BJ (cell line): ENCODE measurements around the gene INHA. TPM values are rescaled to one million over a fixed set of nuclear protein-coding genes. Genes with fewer than 3 reads are reported as not detected.

ENCODE experiments used
- CTCF ChIA-PET: fragments of 350-600 bp; formaldehyde crosslinking; extraction: SDS; loops from one replicate; lab custom pipeline; 2021; ENCODE audit warnings: antibody characterized with exemption, inconsistent platforms; lab: Yijun Ruan, JAX
- POLR2A ChIA-PET: fragments of 300-600 bp; sonication (Branson Sonifier 250); formaldehyde crosslinking; extraction: SDS; loops from one replicate; lab custom pipeline; 2021; ENCODE audit warnings: antibody characterized with exemption; lab: Charles Lee
- DNase-seq: peaks from one replicate; pipeline ENCODE4 v3.0.0-alpha.2; 2011; ENCODE audit warnings: low read depth
- H3K27me3 ChIP-seq: 2 replicates; pipeline ENCODE4 v1.6.0; 2011; ENCODE audit warnings: low read length; ENCODE audit not compliant: control insufficient read depth, insufficient read depth
- H3K36me3 ChIP-seq: 2 replicates; pipeline ENCODE4 v1.5.1; 2011; ENCODE audit warnings: low read length; ENCODE audit not compliant: control insufficient read depth, insufficient read depth
- H3K4me3 ChIP-seq: 2 replicates; pipeline ENCODE4 v1.5.1; 2011; ENCODE audit warnings: low read depth, mild to moderate bottlenecking, control low read depth, low read length
- polyA plus RNA-seq: library from polyadenylated mRNA; depleted of rRNA; stranded (reverse); fragments of >200 nt; gene quantifications from 2 replicates; pipeline ENCODE4 v1.2.3, GENCODE V29; 2011
- TF ChIP-seq, protein P1 (sequence below): IDR thresholded peaks from 2 replicates; pipeline ENCODE4 v1.5.1; 2011; ENCODE audit warnings: low read depth, mild to moderate bottlenecking, control low read depth, inconsistent platforms, low read length, moderate library complexity; ENCODE audit not compliant: insufficient read depth

INHA gene
- polyA plus RNA-seq, 1 experiment: 1.5 TPM

DNA sequence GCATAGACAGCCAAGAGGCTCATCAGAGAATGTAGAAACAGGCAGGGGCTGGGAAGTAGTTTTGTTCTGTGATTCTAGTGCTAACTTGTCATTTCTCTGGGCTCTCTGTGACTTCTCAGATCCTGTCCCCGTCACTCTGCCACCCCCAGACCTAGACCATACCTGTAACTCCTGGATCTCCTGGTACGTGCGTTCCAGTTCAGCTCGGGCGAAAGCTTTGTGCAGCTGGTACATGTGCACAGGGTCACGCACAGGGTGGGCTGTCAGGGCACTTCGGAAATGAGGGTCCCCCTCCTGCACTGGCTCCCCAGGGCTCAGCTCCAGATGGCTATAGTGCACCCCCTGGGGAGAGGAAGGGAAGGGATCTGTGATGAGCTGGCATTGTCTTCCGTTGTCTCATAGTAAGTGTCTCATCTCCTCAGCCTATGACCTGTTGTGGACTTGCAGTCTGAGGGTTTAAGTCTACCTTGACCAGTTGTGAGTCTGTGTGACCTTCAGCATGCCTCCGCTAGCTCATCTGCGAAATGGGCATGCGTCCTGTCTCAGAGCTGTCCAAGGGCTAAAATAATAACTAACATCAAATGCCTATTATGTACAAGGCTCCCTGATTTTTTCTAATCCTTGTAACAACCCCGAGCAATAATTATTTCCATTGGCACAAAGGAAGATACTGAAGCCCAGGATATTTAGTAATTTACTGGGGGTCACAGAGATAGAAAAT, 31.2 kb upstream of the INHA start:
- CTCF ChIA-PET: interaction anchor here (0.8 to 35.2 kb wide), 19 partner anchors 18 to 163 kb away, joined by 3 to 872 read pairs (median 4); partner anchors contain the start of genes ASIC4, DNPEP and GMPPA
- H3K36me3 ChIP-seq: peaks cover 28% of the 10 kb centered on the region
- no peak overlapping the region for H3K4me3 ChIP-seq
- H3K27me3 ChIP-seq: no peaks in the 10 kb centered on the region
- DNase-seq: no peak
- POLR2A ChIA-PET: no interaction called here
- TF ChIP-seq, protein P1, sequence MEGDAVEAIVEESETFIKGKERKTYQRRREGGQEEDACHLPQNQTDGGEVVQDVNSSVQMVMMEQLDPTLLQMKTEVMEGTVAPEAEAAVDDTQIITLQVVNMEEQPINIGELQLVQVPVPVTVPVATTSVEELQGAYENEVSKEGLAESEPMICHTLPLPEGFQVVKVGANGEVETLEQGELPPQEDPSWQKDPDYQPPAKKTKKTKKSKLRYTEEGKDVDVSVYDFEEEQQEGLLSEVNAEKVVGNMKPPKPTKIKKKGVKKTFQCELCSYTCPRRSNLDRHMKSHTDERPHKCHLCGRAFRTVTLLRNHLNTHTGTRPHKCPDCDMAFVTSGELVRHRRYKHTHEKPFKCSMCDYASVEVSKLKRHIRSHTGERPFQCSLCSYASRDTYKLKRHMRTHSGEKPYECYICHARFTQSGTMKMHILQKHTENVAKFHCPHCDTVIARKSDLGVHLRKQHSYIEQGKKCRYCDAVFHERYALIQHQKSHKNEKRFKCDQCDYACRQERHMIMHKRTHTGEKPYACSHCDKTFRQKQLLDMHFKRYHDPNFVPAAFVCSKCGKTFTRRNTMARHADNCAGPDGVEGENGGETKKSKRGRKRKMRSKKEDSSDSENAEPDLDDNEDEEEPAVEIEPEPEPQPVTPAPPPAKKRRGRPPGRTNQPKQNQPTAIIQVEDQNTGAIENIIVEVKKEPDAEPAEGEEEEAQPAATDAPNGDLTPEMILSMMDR: no peak

DNA sequence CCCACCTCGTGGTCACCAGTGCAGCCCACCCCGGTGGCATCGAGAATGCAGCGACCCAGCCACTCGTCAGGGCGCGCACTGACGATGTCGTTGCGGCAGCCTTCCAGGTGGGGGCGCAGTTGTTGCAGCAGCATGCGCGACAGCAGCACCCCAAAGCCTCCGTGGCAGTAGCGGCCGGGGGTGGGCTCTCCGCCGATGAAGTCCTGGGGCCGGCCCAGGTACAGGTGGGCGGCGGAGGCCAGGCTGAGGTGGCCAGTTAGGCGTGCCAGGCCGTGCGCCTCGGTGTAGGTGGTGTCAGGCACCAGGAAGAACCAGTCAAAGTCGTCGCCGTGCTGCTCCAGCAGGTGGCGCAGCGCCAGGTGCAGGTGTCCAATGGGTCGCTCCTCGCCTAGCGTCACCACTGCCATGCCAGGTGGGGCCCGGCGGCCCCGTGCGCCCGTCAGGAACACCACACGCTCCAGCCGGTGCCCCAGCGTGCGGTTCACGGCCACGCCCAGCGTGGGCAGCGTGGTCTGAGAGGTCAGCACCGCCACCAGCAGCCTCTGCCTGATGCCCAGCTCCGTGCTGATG, 30.4 kb upstream of the INHA start:
- CTCF ChIA-PET: interaction anchor here (0.6 to 35.2 kb wide), 28 partner anchors 10 to 193 kb away, joined by 3 to 872 read pairs (median 4); partner anchors contain the start of genes ASIC4, DNPEP, GMPPA and OBSL1
- Histone ChIP-seq H3K36me3 (peaks cover 28% of the 10 kb centered on the region), H3K4me3 (no peak overlapping the region), H3K27me3 (no peaks in the 10 kb centered on the region)
- TF ChIP-seq, protein P1: peak; percentile 82
- POLR2A ChIA-PET: no interaction called here
- DNase-seq: no peak

DNA sequence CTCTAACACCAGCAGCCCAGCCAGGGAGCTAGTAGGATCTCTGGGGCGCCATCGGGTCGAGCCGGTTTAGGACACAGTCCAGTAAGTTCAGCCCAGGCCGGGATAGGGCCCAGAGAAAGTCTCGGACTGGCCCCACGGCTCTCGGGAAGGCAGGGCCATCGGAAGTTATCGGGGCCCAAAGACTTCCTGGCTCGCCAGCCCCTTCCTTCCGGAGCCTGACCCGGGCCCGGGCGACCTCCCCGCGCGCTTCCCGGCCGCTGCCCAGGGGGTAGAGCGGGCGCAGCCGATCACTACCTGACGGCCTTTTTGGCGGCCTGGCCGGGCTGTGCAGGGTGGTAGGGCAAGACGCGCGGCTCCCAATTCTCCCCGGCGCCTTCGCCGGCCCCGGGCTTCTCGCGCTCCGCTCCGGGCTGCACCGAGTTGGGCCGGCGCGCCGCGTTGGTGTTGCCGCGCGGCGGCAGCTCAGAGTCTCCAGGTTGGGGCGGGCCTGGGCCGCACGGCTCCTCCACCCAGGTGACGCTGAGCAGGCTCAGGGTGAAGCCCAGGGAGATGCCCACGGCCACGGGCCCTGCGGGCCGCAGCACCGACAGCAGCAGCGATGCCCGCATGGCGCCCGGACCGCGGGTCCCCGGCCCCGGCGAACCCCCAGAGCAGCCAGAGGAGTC, 29.0 kb upstream of the INHA start:
- no peak for DNase-seq
- ChIA-PET CTCF (interaction anchor here (0.8 to 35.2 kb wide), 13 partner anchors 9 to 156 kb away, joined by 3 to 872 read pairs (median 5); partner anchors contain the start of genes ASIC4, DNPEP, GMPPA and OBSL1), POLR2A (interaction anchor here (0.5 to 0.6 kb wide), 2 partner anchors 21 to 146 kb away, joined by 3 to 4 read pairs; no protein-coding TSS in a partner anchor)
- peaks cover 28% of the 10 kb centered on the region for H3K36me3 ChIP-seq
- TF ChIP-seq, protein P1: no peak
- H3K4me3 ChIP-seq: peak overlapping the region; percentile 84
- no peaks in the 10 kb centered on the region for H3K27me3 ChIP-seq

DNA sequence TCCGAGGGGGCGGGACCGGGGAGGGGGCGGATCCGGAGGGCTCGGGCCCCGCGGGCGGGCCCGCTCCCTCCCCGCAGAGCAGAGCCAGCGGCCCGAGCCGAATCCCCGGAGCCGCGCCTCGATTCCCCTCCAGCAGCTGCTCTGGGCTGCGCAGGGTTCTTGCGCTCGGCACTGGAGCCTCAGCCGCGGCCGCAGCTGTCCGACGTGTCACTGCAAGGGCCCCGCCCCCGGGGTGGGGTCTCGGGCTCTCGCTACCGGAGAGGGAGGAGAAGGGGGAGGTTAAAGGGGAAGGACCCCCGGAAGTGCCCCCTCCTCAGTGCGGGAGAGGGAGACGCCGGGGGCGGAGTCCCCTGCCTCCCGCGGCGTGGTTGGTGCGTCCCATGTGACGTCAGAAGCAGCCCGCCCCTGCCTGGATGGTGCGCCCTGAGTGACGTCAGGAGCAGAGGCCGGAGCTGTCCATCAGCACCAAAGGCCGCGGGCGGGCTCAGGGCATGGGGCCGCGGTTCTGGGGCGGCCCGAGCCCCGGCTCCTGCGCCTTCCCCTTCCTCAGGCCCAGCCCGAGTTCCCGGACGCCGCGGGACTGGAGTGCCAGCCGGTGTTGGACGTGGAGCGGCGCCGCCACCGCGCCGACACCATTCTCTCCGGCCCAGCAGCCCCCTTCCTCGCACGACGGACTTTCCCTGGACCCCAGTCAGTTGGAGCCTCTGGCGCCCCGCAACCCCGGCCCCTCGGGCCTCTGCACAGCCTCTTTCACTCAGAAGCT, 28.3 kb upstream of the INHA start, which contains the start of the genes CHPF and TMEM198:
Gene CHPF, minus strand, starts transcription at position 214 of the 763 bp plus-strand sequence. CDS start 271 bp downstream, outside the sequence.
Gene TMEM198, plus strand, starts transcription at position 433 of the 763 bp plus-strand sequence. CDS start 700 bp downstream, outside the sequence.
- Histone ChIP-seq H3K36me3 (peaks cover 28% of the 10 kb centered on the region), H3K27me3 (no peaks in the 10 kb centered on the region), H3K4me3 (peak within 1 kb of the TSS; percentile 84)
- CTCF ChIA-PET: interaction anchor here (0.7 to 35.2 kb wide), 12 partner anchors 8 to 146 kb away, joined by 3 to 872 read pairs (median 4); partner anchors contain the start of genes ASIC4 and GMPPA
- TF ChIP-seq, protein P1: no peak
- peak; percentile 86 for DNase-seq
- POLR2A ChIA-PET: interaction anchor here (0.5 kb wide), 1 partner anchor 22 kb away, joined by 4 read pairs; no protein-coding TSS in a partner anchor
